ENCODE measurements around the gene TCL1A. TPM values are rescaled to one million over a fixed set of nuclear protein-coding genes. Genes with fewer than 3 reads are reported as not detected.

The TCL1A gene
- total and polyA plus RNA-seq, 2 experiments from 2014 or later: not detected

DNA sequence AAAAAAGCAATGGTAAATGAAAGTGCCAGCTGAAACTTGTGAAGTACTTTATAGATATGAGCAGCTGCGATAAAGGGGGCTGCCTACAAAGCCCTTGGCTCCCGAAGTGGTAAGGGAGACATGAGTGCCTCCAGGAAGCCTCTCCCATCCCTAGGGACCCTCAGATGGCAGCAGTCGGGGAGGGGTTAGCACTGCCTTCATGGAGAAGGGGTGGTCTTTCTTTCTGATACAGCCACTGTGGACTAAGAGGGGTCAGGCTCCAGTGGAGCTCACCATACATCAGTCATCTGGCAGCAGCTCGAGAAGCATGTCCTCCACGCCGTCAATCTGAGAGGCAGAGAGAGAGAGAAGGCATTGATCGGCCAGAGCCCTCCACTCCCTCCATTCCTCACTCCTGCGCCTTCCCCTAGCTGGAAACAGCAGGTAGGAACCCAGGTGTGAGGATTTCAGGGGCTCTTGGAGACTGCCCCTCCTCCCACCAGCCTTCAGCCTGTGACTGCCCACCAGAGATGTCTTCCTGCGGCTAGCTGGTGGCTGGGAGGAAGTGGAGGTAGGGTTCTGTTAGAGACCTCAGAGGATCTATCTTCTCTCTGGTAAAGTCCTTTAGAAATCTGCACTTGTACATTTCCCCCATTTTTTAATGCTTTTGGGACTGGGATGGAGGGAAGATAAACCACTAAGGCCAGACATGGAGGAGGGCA is 2.3 kb downstream of the TCL1A start:
- Histone ChIP-seq H3K27me3 (peaks cover 5% of the 10 kb centered on the region), H3K36me3 (no peaks in the 10 kb centered on the region), H3K4me3 (no peak overlapping the region), H3K9me3 (ENCODE audit: low read depth) (no peaks in the 10 kb centered on the region), H3K27ac (no peak overlapping the region), H3K4me1 (ENCODE audit: low read depth) (no peaks in the 10 kb centered on the region)
- TF ChIP-seq, protein P1, sequence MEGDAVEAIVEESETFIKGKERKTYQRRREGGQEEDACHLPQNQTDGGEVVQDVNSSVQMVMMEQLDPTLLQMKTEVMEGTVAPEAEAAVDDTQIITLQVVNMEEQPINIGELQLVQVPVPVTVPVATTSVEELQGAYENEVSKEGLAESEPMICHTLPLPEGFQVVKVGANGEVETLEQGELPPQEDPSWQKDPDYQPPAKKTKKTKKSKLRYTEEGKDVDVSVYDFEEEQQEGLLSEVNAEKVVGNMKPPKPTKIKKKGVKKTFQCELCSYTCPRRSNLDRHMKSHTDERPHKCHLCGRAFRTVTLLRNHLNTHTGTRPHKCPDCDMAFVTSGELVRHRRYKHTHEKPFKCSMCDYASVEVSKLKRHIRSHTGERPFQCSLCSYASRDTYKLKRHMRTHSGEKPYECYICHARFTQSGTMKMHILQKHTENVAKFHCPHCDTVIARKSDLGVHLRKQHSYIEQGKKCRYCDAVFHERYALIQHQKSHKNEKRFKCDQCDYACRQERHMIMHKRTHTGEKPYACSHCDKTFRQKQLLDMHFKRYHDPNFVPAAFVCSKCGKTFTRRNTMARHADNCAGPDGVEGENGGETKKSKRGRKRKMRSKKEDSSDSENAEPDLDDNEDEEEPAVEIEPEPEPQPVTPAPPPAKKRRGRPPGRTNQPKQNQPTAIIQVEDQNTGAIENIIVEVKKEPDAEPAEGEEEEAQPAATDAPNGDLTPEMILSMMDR (IDR thresholded peaks at IDR 0.05; ENCODE audit: low read depth, low read length): no peak
- DNase-seq (ENCODE audit: low read depth in 1 of 2, low spot score in 1 of 2): no peak

DNA sequence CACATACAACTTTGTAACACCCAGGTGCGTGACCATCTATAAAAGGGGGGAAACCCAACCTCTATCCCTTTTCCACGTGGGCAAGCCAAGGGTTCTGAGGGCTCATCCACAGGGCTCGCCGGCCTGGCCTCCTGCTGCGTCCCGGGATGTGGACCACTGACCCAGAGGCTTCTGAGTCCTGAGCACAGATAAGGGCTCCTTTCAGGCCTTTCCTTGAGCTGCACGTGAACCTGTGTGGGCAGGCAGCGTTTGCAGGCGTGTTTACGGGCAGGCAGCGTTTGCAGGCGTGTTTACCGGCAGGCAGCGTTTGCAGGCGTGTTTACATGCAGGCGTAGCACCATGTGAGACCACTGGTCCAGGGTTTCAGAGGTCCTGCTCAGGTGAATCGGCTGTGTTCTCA is 3.8 kb downstream of the TCL1A start:
- Histone ChIP-seq H3K36me3 (no peaks in the 10 kb centered on the region), H3K27ac (no peak overlapping the region), H3K27me3 (peaks cover 5% of the 10 kb centered on the region), H3K9me3 (ENCODE audit: low read depth) (no peaks in the 10 kb centered on the region), H3K4me3 (no peak overlapping the region), H3K4me1 (ENCODE audit: low read depth) (no peaks in the 10 kb centered on the region)
- DNase-seq (ENCODE audit: low read depth in 1 of 2, low spot score in 1 of 2): no peak
- TF ChIP-seq, protein P1 (IDR thresholded peaks at IDR 0.05; ENCODE audit: low read depth, low read length): no peak

DNA sequence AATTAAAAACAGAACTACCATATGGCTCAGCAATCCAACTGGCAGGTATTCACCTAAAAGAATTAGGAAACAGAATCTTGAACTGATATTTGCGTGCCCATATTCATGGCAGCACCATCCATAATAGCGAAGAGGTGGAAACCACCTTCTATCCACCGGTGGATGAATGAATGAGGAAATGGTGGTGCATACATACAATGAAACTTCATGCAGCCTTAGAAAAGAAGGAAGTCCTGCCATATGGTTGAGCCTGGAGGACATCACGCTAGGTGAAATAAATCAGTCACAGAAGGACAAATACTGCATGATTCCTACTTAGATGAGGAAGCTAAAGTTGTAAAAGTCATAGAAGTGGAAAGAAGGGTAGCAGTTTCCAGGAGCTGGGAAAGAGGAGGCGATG is 6.6 kb downstream of the TCL1A start:
- no peaks in the 10 kb centered on the region for H3K36me3 ChIP-seq
- H3K27me3 ChIP-seq: peaks cover 25% of the 10 kb centered on the region
- no peaks in the 10 kb centered on the region for H3K9me3 ChIP-seq (ENCODE audit: low read depth)
- no peak overlapping the region for H3K27ac ChIP-seq
- TF ChIP-seq, protein P1 (IDR thresholded peaks at IDR 0.05; ENCODE audit: low read depth, low read length): no peak
- H3K4me1 ChIP-seq (ENCODE audit: low read depth): no peaks in the 10 kb centered on the region
- H3K4me3 ChIP-seq: no peak overlapping the region
- DNase-seq (ENCODE audit: low read depth in 1 of 2, low spot score in 1 of 2): no peak

- DNase-seq (ENCODE audit: low read depth in 1 of 2, low spot score in 1 of 2): no peak
- H3K27ac ChIP-seq: no peak overlapping the region
- no peaks in the 10 kb centered on the region for H3K36me3 ChIP-seq
- TF ChIP-seq, protein P1 (IDR thresholded peaks at IDR 0.05; ENCODE audit: low read depth, low read length): no peak
- H3K4me3 ChIP-seq: no peak overlapping the region
- no peaks in the 10 kb centered on the region for H3K9me3 ChIP-seq (ENCODE audit: low read depth)
- H3K4me1 ChIP-seq (ENCODE audit: low read depth): no peaks in the 10 kb centered on the region
- peaks cover 43% of the 10 kb centered on the region for H3K27me3 ChIP-seq
Observed at GRCh38 chr14:95705518-95705917, 8.4 kb downstream of the TCL1A start.

GRCh38 chr14:95703805-95704204 is 10.1 kb downstream of the TCL1A start:
- H3K36me3 ChIP-seq: no peaks in the 10 kb centered on the region
- no peaks in the 10 kb centered on the region for H3K4me1 ChIP-seq (ENCODE audit: low read depth)
- H3K4me3 ChIP-seq: no peak overlapping the region
- no peak for DNase-seq (ENCODE audit: low read depth in 1 of 2, low spot score in 1 of 2)
- H3K27me3 ChIP-seq: peaks cover 53% of the 10 kb centered on the region
- no peak overlapping the region for H3K27ac ChIP-seq
- no peaks in the 10 kb centered on the region for H3K9me3 ChIP-seq (ENCODE audit: low read depth)
- TF ChIP-seq, protein P1 (IDR thresholded peaks at IDR 0.05; ENCODE audit: low read depth, low read length): no peak

Data from cardiac muscle cell (in vitro differentiated cells and primary cell).